Activated naive CD4-positive, alpha-beta T cell treated with anti-CD3 and anti-CD28 coated beads, Interleukin-2, amount 10 ng/mL, durations not matched to agents 7 days and 5 days (primary cell): ENCODE results near the gene TNFRSF18.
"Not testable (repeated sequence)": the region's sequence is repeated elsewhere in the genome, so short reads cannot be mapped to it uniquely, and the experiment has no call there.

ENCODE experiments used
- CTCF ChIA-PET: fragments of 350-600 bp; sonication (Branson Sonifier 250); formaldehyde crosslinking; loops from one replicate; lab custom pipeline; 2021; ENCODE audit warnings: antibody characterized with exemption; lab: Charles Lee
- DNase-seq: peaks from one replicate; pipeline ENCODE4 v3.0.0-alpha.2; 2020
- H3K27ac Mint-ChIP-seq: one replicate; pipeline ENCODE4 v1.8.0; 2021; ENCODE audit warnings: mild to moderate bottlenecking, moderate library complexity, mixed read lengths
- H3K27me3 Mint-ChIP-seq: one replicate; pipeline ENCODE4 v1.8.0; 2021; ENCODE audit warnings: mild to moderate bottlenecking, mixed read lengths
- H3K36me3 Mint-ChIP-seq: one replicate; pipeline ENCODE4 v1.8.0; 2021; ENCODE audit warnings: mixed read lengths
- H3K4me1 Mint-ChIP-seq: one replicate; pipeline ENCODE4 v1.8.0; 2021; ENCODE audit warnings: mixed read lengths
- H3K4me3 Mint-ChIP-seq: one replicate; pipeline ENCODE4 v1.8.0; 2021; ENCODE audit warnings: mild to moderate bottlenecking, moderate library complexity, mixed read lengths
- H3K9me3 Mint-ChIP-seq: one replicate; pipeline ENCODE4 v1.8.0; 2021; ENCODE audit warnings: mixed read lengths

Gene TNFRSF18, protein sequence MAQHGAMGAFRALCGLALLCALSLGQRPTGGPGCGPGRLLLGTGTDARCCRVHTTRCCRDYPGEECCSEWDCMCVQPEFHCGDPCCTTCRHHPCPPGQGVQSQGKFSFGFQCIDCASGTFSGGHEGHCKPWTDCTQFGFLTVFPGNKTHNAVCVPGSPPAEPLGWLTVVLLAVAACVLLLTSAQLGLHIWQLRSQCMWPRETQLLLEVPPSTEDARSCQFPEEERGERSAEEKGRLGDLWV

DNA sequence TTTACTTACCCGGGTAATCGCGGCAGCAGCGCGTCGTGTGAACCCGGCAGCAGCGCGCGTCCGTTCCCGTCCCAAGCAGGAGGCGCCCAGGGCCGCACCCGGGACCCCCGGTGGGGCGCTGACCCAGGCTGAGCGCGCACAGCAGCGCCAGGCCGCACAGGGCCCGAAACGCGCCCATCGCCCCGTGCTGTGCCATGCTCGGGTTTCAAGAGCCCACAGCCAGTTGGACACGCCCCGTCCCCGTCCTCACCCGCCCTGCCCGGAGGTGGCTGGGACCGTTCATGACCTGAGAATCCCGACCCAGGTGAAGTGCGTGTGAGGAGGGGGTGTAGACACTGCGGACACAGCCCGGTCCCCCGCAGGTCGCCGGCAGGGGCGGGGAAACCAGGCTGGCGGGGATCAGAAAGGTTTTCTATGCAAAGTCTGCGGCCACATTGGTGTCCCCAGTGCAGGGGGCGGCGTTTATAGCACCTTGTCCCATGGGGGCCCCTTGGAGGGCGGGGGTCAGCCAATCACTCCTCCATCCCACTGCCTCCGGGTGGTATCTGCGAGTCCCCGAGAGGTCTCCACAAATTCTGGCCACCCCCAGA, at the start of gene TNFRSF18:
TSS of gene TNFRSF18 (minus strand) at position 217 of the 590 bp plus-strand sequence. CDS start at position 196, 21 bp downstream.
- no peaks in the 10 kb centered on the region for H3K9me3 Mint-ChIP-seq
- H3K4me3 Mint-ChIP-seq = peak within 1 kb of the TSS; percentile 12
- no peak within 1 kb of the TSS for H3K27ac Mint-ChIP-seq
- H3K36me3 Mint-ChIP-seq = no peaks in the 10 kb centered on the region
- H3K27me3 Mint-ChIP-seq = peaks cover 76% of the 10 kb centered on the region
- DNase-seq = peak; percentile 51
- CTCF ChIA-PET = interaction anchor here (1.3 kb wide), 1 partner anchor 84 kb away, joined by 4 read pairs; no protein-coding TSS in a partner anchor
- H3K4me1 Mint-ChIP-seq = peaks cover 21% of the 10 kb centered on the region

DNA sequence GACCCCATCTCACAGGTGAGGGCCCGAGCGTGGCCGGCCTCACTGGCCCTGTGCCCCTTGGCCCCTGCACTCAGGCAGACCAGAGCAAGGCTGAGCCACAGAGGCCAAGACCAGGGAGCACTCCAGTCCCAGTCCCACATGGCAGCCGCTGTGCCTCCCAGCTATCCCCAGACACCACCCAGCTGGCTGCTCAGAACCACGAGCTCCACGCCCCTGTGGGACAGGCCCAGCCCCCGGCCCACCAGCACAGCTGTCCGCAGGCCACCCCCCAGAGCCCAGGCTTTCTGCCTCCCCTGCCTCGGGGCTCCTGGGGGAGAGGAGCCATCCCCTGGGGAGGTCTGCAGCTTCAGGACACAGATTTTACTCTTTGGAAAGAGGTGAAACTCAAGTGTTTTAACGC, 49.2 kb upstream of the TNFRSF18 start:
- no peak for DNase-seq
- Mint-ChIP-seq H3K4me3 (no peak overlapping the region), H3K27me3 (no peaks in the 10 kb centered on the region), H3K4me1 (peaks cover 14% of the 10 kb centered on the region), H3K9me3 (no peaks in the 10 kb centered on the region), H3K27ac (no peak overlapping the region), H3K36me3 (peaks cover 50% of the 10 kb centered on the region)
- CTCF ChIA-PET = no interaction called here

DNA sequence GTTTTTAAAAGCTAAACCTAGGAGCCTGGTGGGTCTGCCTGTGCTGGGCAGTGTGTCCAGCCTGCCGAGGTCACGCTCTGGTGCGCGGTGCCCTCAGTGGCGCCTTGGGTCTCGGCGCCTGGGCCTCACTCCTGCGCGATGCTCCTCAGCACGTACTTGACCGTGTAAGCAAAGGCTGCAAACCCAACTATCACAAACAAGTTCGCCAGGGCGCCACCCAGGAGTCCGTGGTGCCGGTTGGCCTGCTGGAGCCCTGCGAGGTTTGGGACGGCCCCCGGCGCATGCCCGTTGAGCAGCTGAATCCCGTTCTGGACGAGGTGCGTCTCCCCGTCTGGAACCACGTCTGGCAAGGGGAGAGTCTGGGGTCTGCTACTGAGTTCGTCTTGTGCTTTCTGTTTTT, 48.7 kb upstream of the TNFRSF18 start:
- DNase-seq = no peak
- peaks cover 45% of the 10 kb centered on the region for H3K36me3 Mint-ChIP-seq
- no peak overlapping the region for H3K4me3 Mint-ChIP-seq
- peaks cover 18% of the 10 kb centered on the region for H3K4me1 Mint-ChIP-seq
- H3K9me3 Mint-ChIP-seq = no peaks in the 10 kb centered on the region
- H3K27me3 Mint-ChIP-seq = no peaks in the 10 kb centered on the region
- no peak overlapping the region for H3K27ac Mint-ChIP-seq
- CTCF ChIA-PET = no interaction called here

DNA sequence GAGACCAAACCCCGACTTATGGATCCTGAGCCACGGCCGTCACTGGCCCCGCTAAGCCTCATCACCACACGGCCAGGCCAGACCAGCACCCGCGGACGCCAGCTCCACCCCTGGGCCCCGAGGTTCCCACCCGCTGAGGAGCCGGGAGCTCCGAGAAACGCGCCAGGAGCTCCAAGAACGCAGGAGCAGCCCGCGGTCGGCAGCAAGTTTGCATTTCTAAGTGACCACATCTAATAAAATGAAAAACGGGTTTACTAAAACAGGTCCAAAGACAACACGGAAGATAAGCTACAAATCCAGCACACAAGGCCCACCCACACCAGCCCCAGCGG, 48.2 kb upstream of the TNFRSF18 start:
- CTCF ChIA-PET = no interaction called here
- no peak overlapping the region for H3K27ac Mint-ChIP-seq
- no peak overlapping the region for H3K4me3 Mint-ChIP-seq
- peaks cover 21% of the 10 kb centered on the region for H3K4me1 Mint-ChIP-seq
- H3K27me3 Mint-ChIP-seq = no peaks in the 10 kb centered on the region
- peaks cover 40% of the 10 kb centered on the region for H3K36me3 Mint-ChIP-seq
- no peaks in the 10 kb centered on the region for H3K9me3 Mint-ChIP-seq
- no peak for DNase-seq

DNA sequence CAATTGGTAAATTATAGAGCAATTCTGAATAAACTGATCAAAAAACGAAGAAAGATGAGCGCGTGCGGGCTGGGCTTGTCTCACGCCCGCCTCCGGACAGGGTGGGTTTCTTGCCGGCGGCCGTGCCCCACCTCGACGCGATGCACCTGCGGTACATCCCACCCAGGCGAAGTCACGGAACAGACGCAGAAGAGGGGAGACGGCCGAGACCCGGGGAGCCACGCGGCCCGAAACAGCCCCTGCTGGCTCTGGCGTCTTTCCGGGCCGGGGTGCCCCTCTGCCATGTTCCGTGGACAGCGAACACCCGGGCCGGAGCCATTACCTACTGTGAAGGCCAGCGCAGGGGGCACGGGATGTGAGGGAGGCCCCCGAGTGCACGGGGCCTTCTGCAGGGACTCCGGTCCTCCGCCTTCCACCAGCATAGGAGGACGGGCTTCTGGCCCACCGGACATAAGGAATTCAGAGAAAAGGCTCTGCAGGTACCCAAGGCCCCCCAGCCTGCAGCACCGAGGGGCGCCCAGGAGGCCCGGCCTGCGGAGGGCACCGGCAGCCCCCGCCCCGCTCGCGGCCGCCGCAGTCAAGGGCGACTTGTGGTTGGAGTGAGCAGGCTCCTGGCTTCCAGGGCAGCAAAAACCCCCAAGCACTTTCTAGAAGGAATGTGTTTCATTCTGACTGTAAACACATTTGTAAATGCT, 47.7 kb upstream of the TNFRSF18 start:
- CTCF ChIA-PET = no interaction called here
- Mint-ChIP-seq H3K4me1 (peaks cover 22% of the 10 kb centered on the region), H3K27me3 (no peaks in the 10 kb centered on the region), H3K4me3 (no peak overlapping the region), H3K27ac (no peak overlapping the region), H3K9me3 (no peaks in the 10 kb centered on the region), H3K36me3 (peaks cover 36% of the 10 kb centered on the region)
- no peak for DNase-seq

DNA sequence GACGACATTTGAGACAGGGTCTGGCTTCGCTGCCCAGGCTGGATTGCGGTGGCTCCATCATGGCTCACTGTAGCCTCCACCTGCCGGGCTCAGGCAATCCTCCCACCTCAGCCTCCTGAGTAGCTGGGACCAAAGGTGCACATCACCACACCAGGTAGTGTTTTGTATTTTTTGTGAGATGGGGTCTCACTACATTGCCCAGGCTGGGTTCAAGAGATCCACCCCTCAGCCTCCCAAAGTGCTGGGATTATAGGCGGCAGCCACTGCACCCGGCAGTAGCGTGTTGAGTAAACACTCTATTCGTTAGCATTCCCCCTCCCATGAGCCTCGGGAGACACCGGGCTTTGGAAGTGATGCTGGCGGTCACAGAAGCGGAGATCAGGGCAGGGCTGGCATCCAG, 46.9 kb upstream of the TNFRSF18 start:
- Mint-ChIP-seq H3K27me3 (peaks cover under 1% of the 10 kb centered on the region), H3K9me3 (no peaks in the 10 kb centered on the region), H3K27ac (no peak overlapping the region), H3K4me1 (peaks cover 22% of the 10 kb centered on the region), H3K4me3 (no peak overlapping the region), H3K36me3 (peaks cover 33% of the 10 kb centered on the region)
- CTCF ChIA-PET = no interaction called here
- DNase-seq = no peak

DNA sequence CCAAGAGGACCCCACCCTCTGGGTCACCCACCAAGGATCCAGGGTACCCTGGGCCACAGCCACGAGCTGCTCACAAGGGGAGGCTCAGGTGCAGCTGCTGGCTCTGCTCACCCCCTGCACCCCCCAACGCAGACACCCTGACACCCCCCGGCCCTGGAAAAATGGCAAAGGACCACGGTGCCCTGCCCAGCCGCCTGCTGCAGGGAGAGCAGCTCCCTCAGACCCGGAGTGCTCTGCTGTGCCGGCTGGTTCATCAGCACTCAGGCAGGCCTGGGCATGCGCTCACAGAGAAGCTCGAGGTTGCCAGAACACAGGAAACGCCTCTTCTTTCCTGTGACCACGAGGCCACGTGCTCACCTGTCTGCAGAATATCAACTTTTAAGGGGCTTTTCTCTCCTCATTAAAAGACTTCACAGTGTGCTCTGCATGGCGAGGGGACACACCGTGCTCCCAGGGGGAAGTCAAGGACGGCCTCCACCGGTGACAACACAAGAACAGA, 44.4 kb upstream of the TNFRSF18 start:
- DNase-seq = peak; percentile 84
- Mint-ChIP-seq H3K9me3 (no peaks in the 10 kb centered on the region), H3K27ac (peak overlapping the region; percentile 88), H3K4me3 (peak overlapping the region; percentile 18), H3K27me3 (peaks cover 23% of the 10 kb centered on the region), H3K4me1 (peaks cover 19% of the 10 kb centered on the region), H3K36me3 (peaks cover 24% of the 10 kb centered on the region)
- CTCF ChIA-PET = interaction anchor here (1.0 to 2.4 kb wide), 4 partner anchors 16 to 129 kb away, joined by 3 to 26 read pairs (median 4); no protein-coding TSS in a partner anchor

DNA sequence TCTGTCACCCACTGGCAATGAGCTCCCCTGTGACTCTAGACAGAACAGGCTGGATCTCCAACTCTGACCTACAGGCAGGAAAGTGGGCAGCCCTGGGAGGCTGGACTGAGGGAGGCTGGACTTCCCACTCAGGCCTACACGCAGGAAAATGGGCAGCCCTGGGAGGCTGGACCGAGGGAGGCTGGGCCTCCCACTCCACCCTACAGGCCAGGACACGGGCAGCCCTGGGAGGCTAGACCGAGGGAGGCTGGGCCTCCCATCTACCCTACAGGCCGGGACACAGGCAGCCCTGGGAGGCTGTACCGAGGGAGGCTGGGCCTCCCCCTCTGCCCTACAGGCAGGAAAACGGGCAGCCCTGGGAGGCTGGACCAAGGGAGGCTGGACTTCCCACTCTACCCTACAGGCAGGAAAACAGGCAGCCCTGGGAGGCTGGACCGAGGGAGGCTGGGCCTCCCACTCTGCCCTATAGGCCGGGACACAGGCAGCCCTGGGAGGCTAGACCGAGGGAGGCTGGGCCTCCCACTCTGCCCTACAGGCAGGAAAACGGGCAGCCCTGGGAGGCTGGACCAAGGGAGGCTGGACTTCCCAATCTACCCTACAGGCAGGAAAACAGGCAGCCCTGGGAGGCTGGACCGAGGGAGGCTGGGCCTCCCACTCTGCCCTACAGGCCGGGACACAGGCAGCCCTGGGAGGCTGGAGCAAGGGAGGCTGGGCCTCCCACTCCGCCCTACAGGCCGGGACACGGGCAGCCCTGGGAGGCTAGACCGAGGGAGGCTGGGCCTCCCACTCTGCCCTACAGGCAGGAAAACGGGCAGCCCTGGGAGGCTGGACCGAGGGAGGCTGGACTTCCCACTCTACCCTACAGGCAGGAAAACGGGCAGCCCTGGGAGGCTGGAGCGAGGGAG, 41.9 kb upstream of the TNFRSF18 start:
- H3K9me3 Mint-ChIP-seq, H3K4me3 Mint-ChIP-seq, H3K27ac Mint-ChIP-seq, DNase-seq, CTCF ChIA-PET: not testable (repeated sequence)
- Mint-ChIP-seq H3K4me1 (peaks cover 19% of the 10 kb centered on the region), H3K27me3 (peaks cover 37% of the 10 kb centered on the region), H3K36me3 (peaks cover 11% of the 10 kb centered on the region)

DNA sequence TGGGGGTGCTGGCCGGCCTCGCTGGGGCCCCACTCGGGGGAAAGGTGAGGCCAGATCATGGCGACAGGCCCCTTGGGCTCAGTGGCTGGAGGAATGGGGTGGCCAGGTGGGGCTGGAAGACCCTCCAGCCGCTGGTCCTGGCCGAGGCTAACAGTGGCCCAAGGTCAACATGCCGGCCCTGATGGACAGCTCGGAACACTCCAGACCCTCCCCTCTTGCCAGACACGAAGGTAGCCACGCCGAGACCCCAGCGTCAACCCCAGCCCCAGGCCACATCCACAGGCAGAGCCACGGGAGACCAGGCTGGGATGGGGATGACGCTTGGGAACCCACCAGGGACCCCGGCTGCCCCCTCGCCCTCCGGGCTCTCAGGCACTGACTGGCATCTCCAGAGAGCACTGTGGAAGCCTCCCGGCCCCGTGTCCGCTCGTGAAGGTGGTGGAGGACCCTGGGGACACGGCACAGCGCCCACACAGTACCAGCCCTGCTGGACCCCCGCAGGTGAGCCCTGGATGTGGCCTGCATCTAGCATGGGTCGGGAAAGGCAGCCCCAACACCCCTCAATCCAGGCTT, 41.0 kb upstream of the TNFRSF18 start:
- Mint-ChIP-seq H3K27me3 (peaks cover 37% of the 10 kb centered on the region), H3K4me3 (no peak overlapping the region), H3K36me3 (peaks cover 4% of the 10 kb centered on the region), H3K27ac (no peak overlapping the region), H3K9me3 (no peaks in the 10 kb centered on the region), H3K4me1 (peaks cover 19% of the 10 kb centered on the region)
- CTCF ChIA-PET = no interaction called here
- DNase-seq = no peak

DNA sequence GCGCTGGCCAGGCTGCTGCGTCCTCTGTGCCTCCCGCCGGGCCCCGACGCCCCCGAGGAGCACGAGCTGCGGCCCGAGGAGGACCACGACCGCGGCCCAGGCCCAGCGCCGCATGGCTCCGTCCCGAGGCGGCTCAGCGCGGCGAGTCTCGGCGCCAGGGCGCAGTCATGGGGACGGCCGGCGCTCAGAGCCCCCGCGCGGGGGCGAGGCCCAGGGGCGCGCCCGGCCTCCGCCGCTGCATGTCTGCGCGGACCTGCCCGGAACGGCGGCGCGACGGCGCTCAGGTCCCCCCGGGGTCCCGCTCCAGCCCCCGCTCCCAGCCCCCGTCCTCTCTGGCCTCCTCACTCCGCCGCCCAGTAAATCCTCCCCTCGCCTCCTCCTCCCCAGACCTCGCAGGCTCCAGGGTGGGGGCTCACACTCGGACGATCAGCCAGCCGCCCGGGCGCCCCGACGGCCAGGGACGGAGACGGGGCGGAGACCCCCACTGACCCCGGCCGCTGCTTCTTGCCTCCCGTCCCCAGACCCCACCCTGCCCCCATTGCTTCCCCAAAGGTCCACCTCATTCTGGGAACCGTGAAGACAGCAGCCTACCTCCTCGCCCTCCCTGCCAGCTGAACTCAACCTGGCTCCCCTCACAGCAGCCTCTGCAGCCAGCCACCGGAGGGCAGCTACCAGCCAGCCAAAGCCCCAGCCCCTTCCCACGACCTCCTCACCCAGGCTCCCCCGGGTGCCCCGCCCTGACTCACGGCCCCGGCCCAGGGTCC, 40.4 kb upstream of the TNFRSF18 start, which contains the start of gene C1QTNF12:
TSS of gene C1QTNF12 (minus strand) at position 146 of the 764 bp plus-strand sequence. CDS start at position 114, 32 bp downstream.
- CTCF ChIA-PET = no interaction called here
- no peak for DNase-seq
- Mint-ChIP-seq H3K4me1 (peaks cover 16% of the 10 kb centered on the region), H3K9me3 (no peaks in the 10 kb centered on the region), H3K27me3 (peaks cover 37% of the 10 kb centered on the region), H3K27ac (no peak within 1 kb of the TSS), H3K36me3 (peaks cover 2% of the 10 kb centered on the region), H3K4me3 (no peak within 1 kb of the TSS)

DNA sequence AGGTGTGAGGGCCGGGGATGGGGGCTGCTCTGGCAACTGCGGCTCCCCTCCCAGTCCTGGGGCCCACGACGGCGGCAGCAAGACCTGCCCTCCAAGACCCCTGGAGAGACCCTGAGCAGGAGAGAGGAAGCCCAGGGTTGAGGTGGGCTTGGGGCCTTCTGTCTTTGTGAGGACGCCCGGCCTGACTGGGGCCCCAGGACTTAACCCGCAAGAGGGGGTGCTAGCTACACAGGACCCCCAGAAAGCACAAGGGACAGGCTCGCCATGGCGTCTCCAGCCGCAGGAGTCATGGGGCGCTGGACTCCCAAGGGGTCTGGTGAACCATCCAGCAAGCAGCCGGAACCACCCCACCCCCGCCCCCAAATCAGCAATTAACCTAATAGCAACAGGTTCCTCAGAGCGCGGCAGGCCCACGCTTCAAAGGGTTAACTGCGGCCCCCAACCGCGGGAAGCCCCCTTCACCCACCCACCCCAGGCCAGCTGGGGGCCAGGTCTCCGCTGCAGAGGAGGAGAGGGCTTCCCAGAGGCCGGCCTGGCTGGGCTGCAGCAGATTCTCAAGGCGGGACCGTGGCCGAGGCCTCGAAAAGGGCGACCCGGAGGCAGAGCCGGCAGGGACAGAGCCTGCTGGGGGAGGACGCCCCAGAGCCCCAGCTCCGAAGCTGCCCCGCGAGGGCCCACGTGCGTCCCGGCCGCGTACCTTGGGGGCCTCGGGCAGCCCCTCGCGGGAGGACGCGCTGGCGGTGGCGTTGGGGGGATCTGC, 39.6 kb upstream of the TNFRSF18 start:
- H3K9me3 Mint-ChIP-seq = no peaks in the 10 kb centered on the region
- CTCF ChIA-PET = no interaction called here
- H3K27ac Mint-ChIP-seq = no peak overlapping the region
- H3K27me3 Mint-ChIP-seq = peaks cover 37% of the 10 kb centered on the region
- no peak for DNase-seq
- peaks cover 14% of the 10 kb centered on the region for H3K4me1 Mint-ChIP-seq
- H3K36me3 Mint-ChIP-seq = peaks cover under 1% of the 10 kb centered on the region
- no peak overlapping the region for H3K4me3 Mint-ChIP-seq

DNA sequence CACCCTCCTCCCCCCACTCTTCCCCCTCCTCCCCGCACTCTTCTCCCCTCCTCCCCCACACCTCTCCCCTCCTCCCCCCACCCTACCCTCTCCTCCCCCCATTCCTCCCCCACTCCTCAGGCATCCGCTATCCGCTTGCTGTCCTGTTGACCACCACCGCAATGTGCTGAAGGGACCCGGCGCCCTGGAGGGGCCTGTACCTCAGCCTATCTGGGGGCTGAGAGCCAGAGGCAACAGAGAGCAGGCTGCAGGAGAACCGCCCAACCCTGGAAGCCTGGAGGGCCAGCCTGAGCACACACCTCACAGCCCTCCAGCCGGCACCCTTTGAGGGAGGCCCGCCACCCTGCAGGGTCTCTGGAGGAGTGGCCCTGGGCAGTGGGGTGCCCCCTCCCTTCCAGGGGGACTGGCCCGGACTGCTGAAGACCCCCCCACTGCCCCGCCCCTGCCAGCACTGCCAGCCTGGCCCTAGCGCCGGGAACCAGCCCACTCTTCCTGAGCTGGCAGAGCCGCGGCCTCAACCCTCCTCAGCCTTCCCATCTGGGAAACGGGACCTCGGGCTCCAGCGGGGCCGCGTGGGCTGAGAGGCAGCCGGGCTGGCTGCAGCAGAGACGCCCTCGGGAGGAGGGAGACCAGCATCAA, 38.9 kb upstream of the TNFRSF18 start:
- Mint-ChIP-seq H3K36me3 (no peaks in the 10 kb centered on the region), H3K4me3 (no peak overlapping the region), H3K27me3 (peaks cover 37% of the 10 kb centered on the region), H3K27ac (no peak overlapping the region), H3K4me1 (peaks cover 7% of the 10 kb centered on the region), H3K9me3 (no peaks in the 10 kb centered on the region)
- no peak for DNase-seq
- CTCF ChIA-PET = no interaction called here
